ENCODE measurements around the gene CLDN6. TPM values are rescaled to one million over a fixed set of nuclear protein-coding genes. Genes with fewer than 3 reads are reported as not detected.
A peak's percentile ranks its signal among the peaks of the same experiment; 100 is the strongest.

Gene CLDN6
- total RNA-seq, 1 experiment from 2014 or later: not detected

GRCh38 chr16:2990891-2991290 lies 27.1 kb downstream of the CLDN6 start:
- DNase-seq (ENCODE audit: low read depth): no peak

GRCh38 chr16:2988590-2989099 lies 29.3 kb downstream of the CLDN6 start:
- no peak for DNase-seq (ENCODE audit: low read depth)

GRCh38 chr16:2987833-2988232 lies 30.1 kb downstream of the CLDN6 start:
- DNase-seq (ENCODE audit: low read depth): no peak

GRCh38 chr16:2987286-2987685 lies 30.7 kb downstream of the CLDN6 start:
- DNase-seq (ENCODE audit: low read depth): no peak

- no peak for DNase-seq (ENCODE audit: low read depth)
These were observed 31.3 kb downstream of the CLDN6 start for GRCh38 chr16:2986623-2987188.

GRCh38 chr16:2985893-2986355 lies 32.1 kb downstream of the CLDN6 start:
- DNase-seq (ENCODE audit: low read depth): no peak

GRCh38 chr16:2985462-2985861 lies 32.5 kb downstream of the CLDN6 start:
- no peak for DNase-seq (ENCODE audit: low read depth)

- DNase-seq (ENCODE audit: low read depth): peak; percentile 88
These were observed 34.3 kb downstream of the CLDN6 start for GRCh38 chr16:2983706-2984136.

GRCh38 chr16:2982402-2982801 lies 35.6 kb downstream of the CLDN6 start:
- no peak for DNase-seq (ENCODE audit: low read depth)

- DNase-seq (ENCODE audit: low read depth): no peak
These were observed 36.1 kb downstream of the CLDN6 start for GRCh38 chr16:2981899-2982250.

GRCh38 chr16:2981177-2981898 lies 36.6 kb downstream of the CLDN6 start:
- DNase-seq (ENCODE audit: low read depth): no peak

- peak; percentile 82 for DNase-seq (ENCODE audit: low read depth)
These were observed 37.5 kb downstream of the CLDN6 start, which contains the start of gene PKMYT1 for GRCh38 chr16:2980227-2981176. PKMYT1 (minus strand) TSS chr16:2980446; CDS start chr16:2979657, 789 bp downstream.

GRCh38 chr16:2979669-2980226 lies 38.2 kb downstream of the CLDN6 start:
- DNase-seq (ENCODE audit: low read depth): no peak

- DNase-seq (ENCODE audit: low read depth): no peak
These were observed 40.5 kb downstream of the CLDN6 start for GRCh38 chr16:2977440-2977839.

GRCh38 chr16:2976673-2977072 lies 41.3 kb downstream of the CLDN6 start:
- DNase-seq (ENCODE audit: low read depth): no peak

GRCh38 chr16:2976201-2976600 lies 41.8 kb downstream of the CLDN6 start:
- DNase-seq (ENCODE audit: low read depth): no peak

GRCh38 chr16:2975161-2975795 lies 42.7 kb downstream of the CLDN6 start:
- no peak for DNase-seq (ENCODE audit: low read depth)

- no peak for DNase-seq (ENCODE audit: low read depth)
These were observed 43.5 kb downstream of the CLDN6 start for GRCh38 chr16:2974319-2975056.

- no peak for DNase-seq (ENCODE audit: low read depth)
These were observed 44.2 kb downstream of the CLDN6 start for GRCh38 chr16:2973605-2974318.
